ENCODE data around the gene PRSS27. TPM values are rescaled to one million over a fixed set of nuclear protein-coding genes. Genes with fewer than 3 reads are reported as not detected.

PRSS27 gene
- total RNA-seq, 2 donors from 2014 or later = 4.4 to 8.7 TPM

GRCh38 chr16:2720719-2721633 is 952 bp upstream of the PRSS27 start:
- peak; percentile 66 for TF ChIP-seq CTCF (IDR thresholded peaks at IDR 0.05)
- Histone ChIP-seq H3K9me3 (no peaks in the 10 kb centered on the region), H3K27ac (peak overlapping the region in 1 of 2 donors; percentile 57), H3K36me3 (no peaks in the 10 kb centered on the region), H3K27me3 (replicated peaks; ENCODE audit: insufficient read depth) (no peaks in the 10 kb centered on the region), H3K4me3 (peak overlapping the region; percentile 96), H3K4me1 (ENCODE audit: control insufficient read depth in 1 of 2, low read depth in 2 of 2) (peaks cover 0 to 5% of the 10 kb centered on the region in 2 donors)
- DNase-seq (ENCODE audit: low spot score) (peak; percentile 28), ATAC-seq (ENCODE audit: insufficient number of reproducible peaks, low FRiP score, low read depth) (peak; percentile 79)

GRCh38 chr16:2719328-2720063 is 528 bp downstream of the PRSS27 start:
- Histone ChIP-seq H3K4me3 (no peak overlapping the region), H3K36me3 (no peaks in the 10 kb centered on the region), H3K27ac (no peak overlapping the region), H3K27me3 (replicated peaks; ENCODE audit: insufficient read depth) (no peaks in the 10 kb centered on the region), H3K9me3 (no peaks in the 10 kb centered on the region), H3K4me1 (ENCODE audit: control insufficient read depth in 1 of 2, low read depth in 2 of 2) (peaks cover 0 to 11% of the 10 kb centered on the region in 2 donors)
- no peak for ATAC-seq (ENCODE audit: insufficient number of reproducible peaks, low FRiP score, low read depth)
- no peak for TF ChIP-seq CTCF (IDR thresholded peaks at IDR 0.05)
- DNase-seq (ENCODE audit: low spot score) = no peak

- H3K4me1 ChIP-seq (ENCODE audit: control insufficient read depth in 1 of 2, low read depth in 2 of 2) = peaks cover 0 to 11% of the 10 kb centered on the region in 2 donors
- no peaks in the 10 kb centered on the region for H3K9me3 ChIP-seq
- TF ChIP-seq CTCF (IDR thresholded peaks at IDR 0.05) = no peak
- no peak for DNase-seq (ENCODE audit: low spot score)
- H3K27me3 ChIP-seq (replicated peaks; ENCODE audit: insufficient read depth) = no peaks in the 10 kb centered on the region
- no peak overlapping the region for H3K4me3 ChIP-seq
- no peaks in the 10 kb centered on the region for H3K36me3 ChIP-seq
- ATAC-seq (ENCODE audit: insufficient number of reproducible peaks, low FRiP score, low read depth) = no peak
- no peak overlapping the region for H3K27ac ChIP-seq
These were observed 2.4 kb downstream of the PRSS27 start for GRCh38 chr16:2717383-2718263.

GRCh38 chr16:2716948-2717347 is 3.1 kb downstream of the PRSS27 start:
- Histone ChIP-seq H3K4me1 (ENCODE audit: control insufficient read depth in 1 of 2, low read depth in 2 of 2) (peaks cover 0 to 11% of the 10 kb centered on the region in 2 donors), H3K27ac (no peak overlapping the region), H3K4me3 (no peak overlapping the region), H3K36me3 (no peaks in the 10 kb centered on the region), H3K27me3 (replicated peaks; ENCODE audit: insufficient read depth) (no peaks in the 10 kb centered on the region), H3K9me3 (no peaks in the 10 kb centered on the region)
- no peak for TF ChIP-seq CTCF (IDR thresholded peaks at IDR 0.05)
- DNase-seq (ENCODE audit: low spot score) = no peak
- ATAC-seq (ENCODE audit: insufficient number of reproducible peaks, low FRiP score, low read depth) = no peak
